SK-N-SH (cell line): Measurements from ENCODE around the gene AHNAK2. TPM values are rescaled to one million over a fixed set of nuclear protein-coding genes. Genes with fewer than 3 reads are reported as not detected.
A peak's percentile ranks its signal among the peaks of the same experiment; 100 is the strongest.

Experiments used
- CTCF ChIA-PET: fragments of 300-600, 350-600 bp; formaldehyde crosslinking; extraction: SDS; loops from one replicate; lab custom pipeline; 2021; lab: Yijun Ruan, JAX
- POLR2A ChIA-PET: fragments of 350-600 bp; sonication (Branson Sonifier 250); formaldehyde crosslinking; extraction: SDS; loops from one replicate; lab custom pipeline; 2020; ENCODE audit warnings: antibody characterized with exemption, inconsistent platforms; lab: Yijun Ruan, JAX
- DNase-seq: peaks from one replicate; pipeline ENCODE4 v3.0.0; 2012
- H2AFZ ChIP-seq: fragments of 200-600 bp; sonication (generic); 2 replicates; pipeline ENCODE4 v1.8.1; 2016; ENCODE audit warnings: antibody characterized with exemption, mild to moderate bottlenecking, low read depth
- H3F3A ChIP-seq: fragments of 200-600 bp; sonication (generic); replicated peaks from 2 replicates; pipeline ENCODE3; 2016; ENCODE audit warnings: antibody characterized with exemption, mild to moderate bottlenecking; ENCODE audit not compliant: insufficient read depth
- H3K27ac ChIP-seq, 2 experiments: fragments of 200-500 bp in 1 of 2; fragments of 200-600 bp in 1 of 2; sonication (Bioruptor generic) in 1 of 2; sonication (generic), shearing (Covaris generic) in 1 of 2; 2 replicates each; pipeline versions ENCODE4 v1.5.1 to v1.6.1; 2014 to 2016; ENCODE audit warnings: low read depth in 2 of 2, inconsistent platforms in 1 of 2, low read length in 1 of 2, mild to moderate bottlenecking in 1 of 2, mixed read lengths in 1 of 2
- H3K27me3 ChIP-seq: fragments of 200-600 bp; sonication (generic), shearing (Covaris generic); 2 replicates; pipeline ENCODE4 v1.6.1; 2016; ENCODE audit warnings: mixed run types; ENCODE audit not compliant: insufficient read depth
- H3K36me3 ChIP-seq, 2 experiments: fragments of 200-500 bp in 1 of 2; fragments of 200-600 bp in 1 of 2; sonication (Bioruptor generic) in 1 of 2; sonication (generic) in 1 of 2; replicated peaks in 1 of 2; 2 replicates each; pipeline versions ENCODE3 to v1.5.1; 2014 to 2016; ENCODE audit warnings: low read length in 1 of 2, mild to moderate bottlenecking in 1 of 2; ENCODE audit not compliant: insufficient read depth in 2 of 2, control insufficient read depth in 1 of 2
- H3K4me1 ChIP-seq, 2 experiments: fragments of 200-500 bp in 1 of 2; fragments of 200-600 bp in 1 of 2; sonication (Bioruptor generic) in 1 of 2; sonication (generic), shearing (Covaris generic) in 1 of 2; 2 replicates each; pipeline versions ENCODE4 v1.5.1 to v1.6.1; 2014 to 2016; ENCODE audit warnings: low read depth in 1 of 2, low read length in 1 of 2, mixed run types in 1 of 2; ENCODE audit not compliant: insufficient read depth in 2 of 2, control insufficient read depth in 1 of 2
- H3K4me2 ChIP-seq: fragments of 200-600 bp; sonication (generic), shearing (Covaris generic); 2 replicates; pipeline ENCODE4 v1.6.1; 2017; ENCODE audit warnings: mixed run types
- H3K4me3 ChIP-seq, 2 experiments: fragments of 200-500 bp in 1 of 2; fragments of 200-600 bp in 1 of 2; sonication (Bioruptor generic) in 1 of 2; sonication (generic), shearing (Covaris generic) in 1 of 2; 2 replicates each; pipeline versions ENCODE4 v1.5.1 to v1.8.1; 2014 to 2016; ENCODE audit warnings: low read depth in 2 of 2, inconsistent platforms in 1 of 2, low read length in 1 of 2, mild to moderate bottlenecking in 1 of 2, mixed read lengths in 1 of 2, moderate library complexity in 1 of 2
- H3K79me2 ChIP-seq: fragments of 200-600 bp; sonication (generic); 2 replicates; pipeline ENCODE4 v1.8.1; 2017; ENCODE audit warnings: mild to moderate bottlenecking; ENCODE audit not compliant: insufficient read depth
- H3K9ac ChIP-seq: fragments of 200-600 bp; sonication (generic); 2 replicates; pipeline ENCODE4 v1.6.1; 2017; ENCODE audit warnings: mixed run types
- H3K9me2 ChIP-seq: fragments of 200-600 bp; sonication (generic); 2 replicates; pipeline ENCODE4 v1.6.1; 2017; ENCODE audit warnings: mixed run types
- H3K9me3 ChIP-seq: fragments of 200-600 bp; sonication (generic); 2 replicates; pipeline ENCODE4 v1.6.1; 2017; ENCODE audit warnings: mixed run types, mild to moderate bottlenecking, moderate library complexity
- H4K20me1 ChIP-seq: fragments of 200-600 bp; sonication (generic); 2 replicates; pipeline ENCODE4 v1.6.1; 2017; ENCODE audit warnings: mild to moderate bottlenecking, mixed run types; ENCODE audit not compliant: insufficient read depth
- EP300 ChIP-seq, 2 experiments: IDR thresholded peaks; 2 replicates each; pipeline versions ENCODE4 v1.4.0 to v1.6.1; 2012; ENCODE audit warnings: borderline replicate concordance in 1 of 2, low read depth in 1 of 2, low read length in 1 of 2
- EZH2phosphoT487 ChIP-seq: fragments of 200-600 bp; sonication (generic); IDR thresholded peaks from 2 replicates; pipeline ENCODE4 v1.6.1; 2017; ENCODE audit warnings: low read depth, mixed run types, mild to moderate bottlenecking, antibody characterized with exemption, moderate library complexity, borderline replicate concordance
- GABPA ChIP-seq: IDR thresholded peaks from 2 replicates; pipeline ENCODE4 v1.4.0; 2012; ENCODE audit warnings: low read depth, mild to moderate bottlenecking
- GATA2 ChIP-seq: sonication (generic); formaldehyde crosslinking; IDR thresholded peaks from 2 replicates; pipeline ENCODE4 v1.5.0; 2020; ENCODE audit warnings: mild to moderate bottlenecking, missing genetic modification reagents
- JUND ChIP-seq: IDR thresholded peaks from 2 replicates; pipeline ENCODE4 v1.4.0; 2012
- NRF1 ChIP-seq: IDR thresholded peaks from 2 replicates; pipeline ENCODE4 v1.6.1; 2012; ENCODE audit warnings: low read depth, mild to moderate bottlenecking, low read length
- RCOR1 ChIP-seq: fragments of 150-350 bp; IDR thresholded peaks from 2 replicates; pipeline ENCODE4 v1.6.1; 2017; ENCODE audit warnings: antibody characterized with exemption, low read length
- RXRA ChIP-seq: IDR thresholded peaks from 2 replicates; pipeline ENCODE4 v1.4.0; 2012; ENCODE audit warnings: low read depth, mild to moderate bottlenecking, borderline replicate concordance
- SMC3 ChIP-seq: IDR thresholded peaks from 2 replicates; pipeline ENCODE4 v1.6.1; 2012; ENCODE audit warnings: low read depth, low read length, improper control_type of control experiment
- TAF1 ChIP-seq: IDR thresholded peaks from 2 replicates; pipeline ENCODE4 v1.6.1; 2012; ENCODE audit warnings: low read depth, mild to moderate bottlenecking, low read length, moderate library complexity, borderline replicate concordance
- TCF12 ChIP-seq: IDR thresholded peaks from 2 replicates; pipeline ENCODE4 v1.4.0; 2012
- TEAD4 ChIP-seq: IDR thresholded peaks from 2 replicates; pipeline ENCODE4 v1.4.0; 2012; ENCODE audit warnings: mild to moderate bottlenecking, borderline replicate concordance; ENCODE audit not compliant: insufficient read depth
- USF1 ChIP-seq: IDR thresholded peaks from 2 replicates; pipeline ENCODE4 v1.4.0; 2012; ENCODE audit warnings: low read depth, borderline replicate concordance
- YY1 ChIP-seq: IDR thresholded peaks from 2 replicates; pipeline ENCODE4 v1.4.0; 2012; ENCODE audit warnings: low read depth, mild to moderate bottlenecking
- WGBS: methylation state at CpG from one replicate; pipeline ENCODE4 v1.1.6; 2017; ENCODE audit warnings: low lambda C conversion rate; 5-methylcytosine and 5-hydroxymethylcytosine counted together
- polyA plus RNA-seq, 3 experiments: library from polyadenylated mRNA; depleted of rRNA; stranded (reverse); fragments of >200 nt; gene quantifications; 2 replicates each; pipeline ENCODE4 v1.2.3, GENCODE V29; 2012
- TF ChIP-seq, protein P1 (sequence below): IDR thresholded peaks from 2 replicates; pipeline ENCODE4 v1.6.1; 2012; ENCODE audit warnings: mild to moderate bottlenecking, low read depth, low read length, moderate library complexity
- TF ChIP-seq, protein P2 (sequence below): IDR thresholded peaks from 2 replicates; pipeline ENCODE4; 2012

Gene AHNAK2
- polyA plus RNA-seq, 1 of the 3 experiments (the other 2 are of a cell fraction), result 33.5 TPM

- TF ChIP-seq EP300 (IDR thresholded peaks at IDR 0.05; ENCODE audit: borderline replicate concordance in 1 of 2, low read depth in 1 of 2, low read length in 1 of 2), result no peak
- TF ChIP-seq TCF12, result no peak
- no peak for TF ChIP-seq TEAD4
- TF ChIP-seq RCOR1, result no peak
- TF ChIP-seq NRF1, result no peak
- no peak for TF ChIP-seq SMC3
- TF ChIP-seq, protein P1, sequence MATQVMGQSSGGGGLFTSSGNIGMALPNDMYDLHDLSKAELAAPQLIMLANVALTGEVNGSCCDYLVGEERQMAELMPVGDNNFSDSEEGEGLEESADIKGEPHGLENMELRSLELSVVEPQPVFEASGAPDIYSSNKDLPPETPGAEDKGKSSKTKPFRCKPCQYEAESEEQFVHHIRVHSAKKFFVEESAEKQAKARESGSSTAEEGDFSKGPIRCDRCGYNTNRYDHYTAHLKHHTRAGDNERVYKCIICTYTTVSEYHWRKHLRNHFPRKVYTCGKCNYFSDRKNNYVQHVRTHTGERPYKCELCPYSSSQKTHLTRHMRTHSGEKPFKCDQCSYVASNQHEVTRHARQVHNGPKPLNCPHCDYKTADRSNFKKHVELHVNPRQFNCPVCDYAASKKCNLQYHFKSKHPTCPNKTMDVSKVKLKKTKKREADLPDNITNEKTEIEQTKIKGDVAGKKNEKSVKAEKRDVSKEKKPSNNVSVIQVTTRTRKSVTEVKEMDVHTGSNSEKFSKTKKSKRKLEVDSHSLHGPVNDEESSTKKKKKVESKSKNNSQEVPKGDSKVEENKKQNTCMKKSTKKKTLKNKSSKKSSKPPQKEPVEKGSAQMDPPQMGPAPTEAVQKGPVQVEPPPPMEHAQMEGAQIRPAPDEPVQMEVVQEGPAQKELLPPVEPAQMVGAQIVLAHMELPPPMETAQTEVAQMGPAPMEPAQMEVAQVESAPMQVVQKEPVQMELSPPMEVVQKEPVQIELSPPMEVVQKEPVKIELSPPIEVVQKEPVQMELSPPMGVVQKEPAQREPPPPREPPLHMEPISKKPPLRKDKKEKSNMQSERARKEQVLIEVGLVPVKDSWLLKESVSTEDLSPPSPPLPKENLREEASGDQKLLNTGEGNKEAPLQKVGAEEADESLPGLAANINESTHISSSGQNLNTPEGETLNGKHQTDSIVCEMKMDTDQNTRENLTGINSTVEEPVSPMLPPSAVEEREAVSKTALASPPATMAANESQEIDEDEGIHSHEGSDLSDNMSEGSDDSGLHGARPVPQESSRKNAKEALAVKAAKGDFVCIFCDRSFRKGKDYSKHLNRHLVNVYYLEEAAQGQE, result no peak
- peak overlapping the region; percentile 81 for H3K4me2 ChIP-seq
- H3K79me2 ChIP-seq, result no peaks in the 10 kb centered on the region
- H3K27ac ChIP-seq, result no peak overlapping the region
- no peaks in the 10 kb centered on the region for H3F3A ChIP-seq
- no peak overlapping the region for H2AFZ ChIP-seq
- no peaks in the 10 kb centered on the region for H3K27me3 ChIP-seq
- no peaks in the 10 kb centered on the region for H3K9me3 ChIP-seq
- WGBS, result 90% methylated on average over 24 of the region's 64 CpGs
- no peak overlapping the region for H3K9ac ChIP-seq
- H3K36me3 ChIP-seq, result no peaks in the 10 kb centered on the region
- peak overlapping the region in 1 of 2 experiments; percentile 62; a peak in 1 of 4 replicates for H3K4me3 ChIP-seq
- no peaks in the 10 kb centered on the region for H4K20me1 ChIP-seq
- no peaks in the 10 kb centered on the region for H3K9me2 ChIP-seq
- no peak for DNase-seq
- H3K4me1 ChIP-seq, result peaks cover 0 to 5% of the 10 kb centered on the region in 2 experiments; a peak in 1 of 4 replicates
- ChIA-PET CTCF (interaction anchor here (0.6 to 4.7 kb wide), 4 partner anchors 36 to 113 kb away, joined by 3 to 17 read pairs (median 6); partner anchors contain the start of gene CDCA4), POLR2A (no interaction called here)
Measured at GRCh38 chr14:104931771-104932675, 46.2 kb downstream of the AHNAK2 start.

DNA sequence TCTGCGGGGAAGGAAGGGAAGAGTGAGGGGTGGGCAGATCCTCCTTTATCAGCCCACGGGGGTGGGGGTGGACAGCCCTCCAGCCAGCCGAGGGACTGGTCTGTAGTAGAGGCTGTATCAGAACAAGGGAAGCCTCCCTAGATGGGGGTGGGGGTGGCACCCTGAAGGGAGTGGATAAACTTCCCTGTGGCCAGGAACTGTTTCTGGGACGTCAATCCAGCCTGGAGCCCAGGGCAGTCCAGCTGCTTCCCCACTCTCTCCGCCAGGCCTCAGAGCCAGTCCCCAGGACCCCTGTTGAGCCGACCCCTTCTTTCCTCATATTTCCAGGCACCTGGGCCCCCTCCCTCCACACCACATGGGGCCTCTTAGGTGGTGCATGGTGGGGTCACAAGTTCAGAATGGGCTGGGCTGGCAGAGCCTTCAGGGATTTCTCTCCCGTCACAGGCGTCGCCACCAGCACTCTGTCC is 46.8 kb downstream of the AHNAK2 start:
- Histone ChIP-seq H3K27me3 (no peaks in the 10 kb centered on the region), H3K36me3 (no peaks in the 10 kb centered on the region), H3K4me1 (peaks cover 0 to 5% of the 10 kb centered on the region in 2 experiments; a peak in 1 of 4 replicates)
- TF ChIP-seq JUND (no peak), YY1 (no peak), GABPA (no peak), GATA2 (CRISPR knock-in tag) (no peak), SMC3 (no peak), EZH2phosphoT487 (no peak), RXRA (no peak), USF1 (no peak), TAF1 (no peak)
- TF ChIP-seq, protein P1, result no peak
- TF ChIP-seq, protein P2, sequence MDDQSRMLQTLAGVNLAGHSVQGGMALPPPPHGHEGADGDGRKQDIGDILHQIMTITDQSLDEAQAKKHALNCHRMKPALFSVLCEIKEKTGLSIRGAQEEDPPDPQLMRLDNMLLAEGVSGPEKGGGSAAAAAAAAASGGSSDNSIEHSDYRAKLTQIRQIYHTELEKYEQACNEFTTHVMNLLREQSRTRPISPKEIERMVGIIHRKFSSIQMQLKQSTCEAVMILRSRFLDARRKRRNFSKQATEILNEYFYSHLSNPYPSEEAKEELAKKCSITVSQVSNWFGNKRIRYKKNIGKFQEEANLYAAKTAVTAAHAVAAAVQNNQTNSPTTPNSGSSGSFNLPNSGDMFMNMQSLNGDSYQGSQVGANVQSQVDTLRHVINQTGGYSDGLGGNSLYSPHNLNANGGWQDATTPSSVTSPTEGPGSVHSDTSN, result no peak

More for the DNA sequence above, 46.8 kb downstream of the AHNAK2 start:
- Histone ChIP-seq H3F3A (no peaks in the 10 kb centered on the region), H3K9me2 (no peaks in the 10 kb centered on the region), H3K79me2 (no peaks in the 10 kb centered on the region), H3K9me3 (no peaks in the 10 kb centered on the region), H3K4me3 (no peak overlapping the region), H2AFZ (no peak overlapping the region), H3K4me2 (no peak overlapping the region), H3K9ac (no peak overlapping the region), H3K27ac (no peak overlapping the region), H4K20me1 (no peaks in the 10 kb centered on the region)
- ChIA-PET CTCF (interaction anchor here (1.0 to 4.7 kb wide), 3 partner anchors 44 to 156 kb away, joined by 3 to 17 read pairs (median 3); no protein-coding TSS in a partner anchor), POLR2A (no interaction called here)
- WGBS, result 96% methylated on average over 6 of the region's 9 CpGs
- DNase-seq, result no peak
